Testis (tissue), 2 donors: ENCODE data around the gene LIN7A.

ENCODE experiments used
- CTCF ChIP-seq, 3 experiments: fragments of 450-650 bp in 2 of 3; fragments of 200-600 bp in 1 of 3; sonication (generic) in 1 of 3; IDR thresholded peaks; one replicate each; pipeline ENCODE4 v1.5.1; 2016 to 2019; ENCODE audit warnings: antibody characterized with exemption in 3 of 3, mild to moderate bottlenecking in 2 of 3, moderate library complexity in 1 of 3
- POLR2A ChIP-seq: fragments of 450-650 bp; IDR thresholded peaks from one replicate; pipeline ENCODE4 v1.6.1; 2017; ENCODE audit warnings: antibody characterized with exemption, mild to moderate bottlenecking, moderate library complexity

- TF ChIP-seq CTCF (IDR thresholded peaks at IDR 0.05) (no peak), POLR2A (no peak)
Observed at GRCh38 chr12:80901661-80902060, 36.1 kb downstream of the LIN7A start.
